DLD1 (cell line): ENCODE results near the gene FBXL20.

Experiments used
- in situ Hi-C: cut with HindIII; loops from 2 replicates; pipeline ENCODE4 v1.10.0; 2017; ENCODE audit warnings: low sequenced_read_pairs

Gene FBXL20

GRCh38 chr17:39231091-39231561, 170.3 kb downstream of the FBXL20 start:
- in situ Hi-C loops, result no loop called here

GRCh38 chr17:39230361-39230760, 171.1 kb downstream of the FBXL20 start:
- in situ Hi-C loops, result no loop called here

- in situ Hi-C loops, result no loop called here
Observed at GRCh38 chr17:39229274-39229913, 172.0 kb downstream of the FBXL20 start.

GRCh38 chr17:39227364-39227919, 174.0 kb downstream of the FBXL20 start:
- in situ Hi-C loops, result no loop called here

GRCh38 chr17:39225959-39226683, 175.3 kb downstream of the FBXL20 start:
- in situ Hi-C loops, result no loop called here

- in situ Hi-C loops, result no loop called here
Observed at GRCh38 chr17:39225308-39225958, 176.0 kb downstream of the FBXL20 start, which contains the start of gene STAC2. Gene STAC2 (minus strand): TSS chr17:39225945. CDS start chr17:39225502, 443 bp downstream.

GRCh38 chr17:39224778-39225307, 176.6 kb downstream of the FBXL20 start:
- in situ Hi-C loops, result no loop called here

- in situ Hi-C loops, result no loop called here
Observed at GRCh38 chr17:39223907-39224777, 177.3 kb downstream of the FBXL20 start.

GRCh38 chr17:39222866-39223834, 178.3 kb downstream of the FBXL20 start:
- in situ Hi-C loops, result no loop called here

GRCh38 chr17:39222151-39222550, 179.3 kb downstream of the FBXL20 start:
- in situ Hi-C loops, result no loop called here

- in situ Hi-C loops, result no loop called here
Observed at GRCh38 chr17:39221572-39221971, 179.9 kb downstream of the FBXL20 start.

GRCh38 chr17:39219647-39220154, 181.7 kb downstream of the FBXL20 start:
- in situ Hi-C loops, result no loop called here

GRCh38 chr17:39218906-39219305, 182.5 kb downstream of the FBXL20 start:
- in situ Hi-C loops, result no loop called here

GRCh38 chr17:39217734-39218369, 183.6 kb downstream of the FBXL20 start:
- in situ Hi-C loops, result no loop called here

- in situ Hi-C loops, result no loop called here
Observed at GRCh38 chr17:39213852-39214251, 187.6 kb downstream of the FBXL20 start.

GRCh38 chr17:39212841-39213480, 188.5 kb downstream of the FBXL20 start:
- in situ Hi-C loops, result no loop called here

- in situ Hi-C loops, result no loop called here
Observed at GRCh38 chr17:39212195-39212810, 189.1 kb downstream of the FBXL20 start.

- in situ Hi-C loops, result no loop called here
Observed at GRCh38 chr17:39210093-39210434, 191.4 kb downstream of the FBXL20 start.
